Right lobe of liver (tissue), 6 donors: ENCODE measurements around the gene TECPR1. TPM values are rescaled to one million over a fixed set of nuclear protein-coding genes. Genes with fewer than 3 reads are reported as not detected.
A peak's percentile ranks its signal among the peaks of the same experiment; 100 is the strongest.

Experiments used
- ATAC-seq, 4 donors: fragments of 200-7000 bp; cut with Tn5 transposase; one replicate each; pipeline ENCODE4 v1.9.1; 2020; ENCODE audit warnings: mild to moderate bottlenecking in 4 of 4, moderate library complexity in 4 of 4
- DNase-seq, 3 donors: peaks; one replicate each; pipeline ENCODE4 v3.0.0-alpha.2; 2020
- H3K27ac ChIP-seq, 3 donors: fragments of 200-600 bp; one replicate each; pipeline ENCODE4 v1.8.0; 2022
- H3K27me3 ChIP-seq, 2 donors: fragments of 200-600 bp; one replicate each; pipeline ENCODE4 v1.8.0; 2022
- H3K36me3 ChIP-seq, 4 donors: fragments of 200-600 bp; sonication (generic) in 1 of 4; one replicate each; pipeline versions ENCODE4 v1.5.1 to v1.8.0; 2017 to 2022; ENCODE audit warnings: control low read depth in 1 of 4
- H3K4me1 ChIP-seq, 4 donors: fragments of 200-600 bp; sonication (generic) in 1 of 4; one replicate each; pipeline versions ENCODE4 v1.5.1 to v1.8.0; 2017 to 2022; ENCODE audit warnings: control low read depth in 1 of 4
- H3K4me3 ChIP-seq, 3 donors: fragments of 200-600 bp; one replicate each; pipeline ENCODE4 v1.8.0; 2022
- H3K9me3 ChIP-seq, 4 donors: fragments of 200-600 bp; sonication (generic) in 1 of 4; one replicate each; pipeline versions ENCODE4 v1.5.1 to v1.8.0; 2017 to 2022; ENCODE audit warnings: control low read depth in 1 of 4
- CTCF ChIP-seq, 4 donors: fragments of 200-600 bp in 3 of 4; fragments of 450-650 bp in 1 of 4; IDR thresholded peaks; one replicate each; pipeline versions ENCODE4 v1.5.1 to v1.8.0; 2016 to 2022; ENCODE audit warnings: antibody characterized with exemption in 4 of 4, mild to moderate bottlenecking in 2 of 4
- POLR2A ChIP-seq: fragments of 450-650 bp; IDR thresholded peaks from one replicate; pipeline ENCODE4 v1.6.1; 2017; ENCODE audit warnings: antibody characterized with exemption, mild to moderate bottlenecking
- WGBS: methylation state at CpG from one replicate; pipeline ENCODE4 v1.1.6; 2018; ENCODE audit warnings: low coverage, low lambda C conversion rate; ENCODE audit not compliant: insufficient coverage; ENCODE audit errors: missing lambda C conversion rate; 5-methylcytosine and 5-hydroxymethylcytosine counted together
- intact Hi-C, 2 donors: fragments of 100-400 bp; cut with DNase I; formaldehyde crosslinking; loops; one replicate each; pipeline versions ENCODE4 v1.11.2 to v1.14.1; 2022
- long read RNA-seq: library from polyadenylated mRNA; unstranded; transcript quantifications from one replicate; pipeline ENCODE4 v2.0.0, GENCODE V29; 2019
- total RNA-seq, 6 experiments: library from RNA; depleted of rRNA in 2 of 6; stranded (reverse); fragments of >200 nt in 2 of 6; fragmentation: NEBNext Ultra II Directional in 3 of 6; extraction: Animal tissue kit (Norgen Biotek cat#: 25700) in 3 of 6; gene quantifications; one replicate each; pipeline versions ENCODE4 v1.1.0 to v1.2.4, GENCODE V29; 2016 to 2023
- donor health status: DM: no; HTN: yes; CAD: no.
- donor health status: DM: no; HTN: no; CAD: no.
- donor health status: DM: no; HTN: no; CAD: no.
- donor health status: DM: no; HTN: yes; CAD: no.
- donor health status: DM: no; HTN: yes; CAD: no.

Gene TECPR1
- total RNA-seq = 10 to 100 TPM in 5 of 6 experiments, 1 to 10 TPM in 1; 9.4 to 14.9 (median 12.4) TPM
- long read RNA-seq = 0 reads

DNA sequence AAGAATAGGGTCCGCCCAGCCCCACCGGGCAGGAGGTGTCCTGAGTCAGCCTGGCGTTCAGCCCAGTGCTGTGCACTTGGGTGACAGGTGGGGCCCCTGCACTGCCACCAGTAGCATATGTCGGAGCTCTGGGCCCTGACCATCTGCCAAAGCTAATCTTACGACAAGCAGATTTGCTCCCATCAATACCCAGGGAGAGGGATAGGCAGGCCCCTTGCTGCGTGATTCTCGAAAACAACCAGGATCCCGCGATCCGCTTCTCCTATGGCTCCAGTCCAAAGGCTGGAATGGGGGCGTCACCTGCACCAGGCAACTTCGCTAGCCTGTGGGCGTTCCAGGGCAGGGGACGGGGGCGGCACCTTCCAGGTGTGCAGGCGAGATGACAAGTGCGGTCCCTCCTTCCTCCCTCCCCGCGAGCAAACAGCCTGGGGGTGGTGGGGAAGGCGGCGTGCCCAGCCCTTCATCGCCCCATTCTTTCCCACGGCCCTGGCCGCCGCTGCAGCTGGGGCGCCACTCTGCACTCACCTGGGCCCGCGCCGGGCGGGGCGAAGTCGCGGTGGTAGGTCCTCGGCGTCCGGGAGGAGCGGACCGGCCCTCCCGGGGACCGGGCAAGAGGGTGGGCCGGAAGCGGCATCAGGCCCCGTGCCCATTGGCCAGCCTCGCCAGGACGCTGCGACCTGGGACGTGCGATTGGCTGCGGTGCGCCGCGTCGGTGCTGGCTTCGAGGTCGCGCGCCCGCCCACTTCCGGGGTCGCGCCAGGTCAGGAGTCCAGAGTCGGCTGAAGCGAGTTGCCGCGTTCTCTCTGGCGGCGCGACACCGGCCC, at the start of gene TECPR1:
Gene TECPR1 (minus strand): TSS at position 632 of the 824 bp plus-strand sequence. CDS start 6,086 bp downstream, outside the sequence.
- 3% methylated on average over 4 of the region's 69 CpGs for WGBS
- H3K4me1 ChIP-seq = peaks cover 0 to 17% (median 4%) of the 10 kb centered on the region in 4 donors
- peak within 1 kb of the TSS; percentile 84 to 96 (median 88) for H3K4me3 ChIP-seq
- peak within 1 kb of the TSS; percentile 53 to 74 (median 71) for H3K27ac ChIP-seq
- peak; percentile 98 to 99 (median 98) for ATAC-seq
- peak; percentile 97 to 98 (median 98) for DNase-seq
- H3K36me3 ChIP-seq = peaks cover 0 to 3% (median 0%) of the 10 kb centered on the region in 4 donors
- intact Hi-C loops = no loop called here
- no peaks in the 10 kb centered on the region for H3K9me3 ChIP-seq
- H3K27me3 ChIP-seq = no peaks in the 10 kb centered on the region
- no peak for TF ChIP-seq CTCF (IDR thresholded peaks at IDR 0.05)
- peak; percentile 69 for TF ChIP-seq POLR2A

- no peak overlapping the region for H3K4me3 ChIP-seq
- peaks cover 0 to 11% (median 2%) of the 10 kb centered on the region in 4 donors for H3K36me3 ChIP-seq
- DNase-seq (peak; percentile 88 to 95 (median 91)), ATAC-seq (peak; percentile 87 to 92 (median 90))
- peak overlapping the region; percentile 51 to 75 (median 74) for H3K27ac ChIP-seq
- no peaks in the 10 kb centered on the region for H3K27me3 ChIP-seq
- H3K9me3 ChIP-seq = no peaks in the 10 kb centered on the region
- H3K4me1 ChIP-seq = peaks cover 0 to 20% (median 9%) of the 10 kb centered on the region in 4 donors
- WGBS = 51% methylated on average over 12 of the region's 26 CpGs
- no peak for TF ChIP-seq CTCF (IDR thresholded peaks at IDR 0.05)
- TF ChIP-seq POLR2A = no peak
- intact Hi-C loops = no loop called here
Measured at GRCh38 chr7:98300595-98301372, 48.8 kb upstream of the TECPR1 start.

GRCh38 chr7:98297626-98298286, 45.7 kb upstream of the TECPR1 start:
- intact Hi-C loops = loop anchor here (5.0 to 10.0 kb wide), 2 partner anchors 105 to 107 kb away; partner anchors contain the start of gene BAIAP2L1 (in 2 of the 2)
- no peaks in the 10 kb centered on the region for H3K27me3 ChIP-seq
- WGBS = 83% methylated on average over 14 of the region's 21 CpGs
- H3K4me3 ChIP-seq = no peak overlapping the region
- H3K9me3 ChIP-seq = no peaks in the 10 kb centered on the region
- TF ChIP-seq POLR2A = no peak
- no peak for TF ChIP-seq CTCF (IDR thresholded peaks at IDR 0.05)
- DNase-seq = no peak
- ATAC-seq = no peak
- peaks cover 0 to 20% (median 9%) of the 10 kb centered on the region in 4 donors for H3K4me1 ChIP-seq
- H3K36me3 ChIP-seq = peaks cover 0 to 15% (median 7%) of the 10 kb centered on the region in 4 donors
- H3K27ac ChIP-seq = no peak overlapping the region

DNA sequence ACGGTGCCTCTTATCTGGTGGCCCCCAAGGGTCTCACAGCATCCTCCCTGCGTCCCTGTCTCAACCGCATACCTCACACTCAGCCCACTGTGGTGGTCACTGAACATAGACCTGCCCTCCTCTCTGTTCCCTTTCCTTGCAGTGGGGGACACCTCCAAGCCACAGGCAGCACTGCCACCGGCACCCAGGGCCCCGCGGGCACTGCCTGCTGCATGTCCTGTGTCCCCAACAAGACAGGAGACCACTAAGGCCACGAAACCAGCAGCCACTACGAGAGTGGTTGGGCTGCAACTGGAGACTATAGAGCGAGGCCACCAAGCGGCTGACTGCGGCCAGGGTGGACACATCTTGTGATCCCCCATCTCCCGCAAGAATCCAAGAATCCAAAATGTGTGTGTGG, 44.8 kb upstream of the TECPR1 start:
- no peak for TF ChIP-seq CTCF (IDR thresholded peaks at IDR 0.05)
- TF ChIP-seq POLR2A = no peak
- ATAC-seq (no peak), DNase-seq (no peak)
- WGBS = no CpG with 5 or more reads among the region's 12 CpGs
- no peak overlapping the region for H3K4me3 ChIP-seq
- intact Hi-C loops = loop anchor here (5.0 to 10.0 kb wide), 2 partner anchors 105 to 108 kb away; partner anchors contain the start of gene BAIAP2L1 (in 2 of the 2)
- H3K36me3 ChIP-seq = peaks cover 0 to 24% (median 14%) of the 10 kb centered on the region in 4 donors
- H3K27me3 ChIP-seq = no peaks in the 10 kb centered on the region
- no peak overlapping the region for H3K27ac ChIP-seq
- peaks cover 0 to 16% (median 7%) of the 10 kb centered on the region in 4 donors for H3K4me1 ChIP-seq
- no peaks in the 10 kb centered on the region for H3K9me3 ChIP-seq
